ENCODE measurements around the gene STOML1. TPM values are rescaled to one million over a fixed set of nuclear protein-coding genes. Genes with fewer than 3 reads are reported as not detected.

Gene STOML1
- total and polyA plus RNA-seq, 10 of the 15 experiments (the other 5 are each of a cell fraction or from before 2014, with no cell fraction given), result 0.14 to 13.6 (median 8.3) TPM

DNA sequence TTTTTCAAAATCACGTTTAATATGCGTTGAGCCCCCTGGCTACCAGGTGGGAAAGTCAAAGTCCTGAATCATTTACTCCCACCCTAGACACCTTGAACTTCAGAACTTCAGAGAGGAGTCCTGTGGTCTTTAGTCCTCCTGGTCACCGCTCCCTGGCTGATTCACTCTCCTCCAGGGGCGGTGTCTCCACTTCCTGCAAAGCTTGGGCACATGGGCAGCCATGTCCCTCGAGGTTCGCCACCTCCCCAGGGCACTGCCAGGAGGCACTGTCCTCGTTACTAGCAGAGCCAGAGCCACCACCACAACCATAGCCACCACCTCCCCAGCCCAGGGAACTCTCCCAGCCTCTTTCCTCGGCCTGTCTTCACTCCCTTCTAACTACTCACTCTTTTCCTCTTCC, 34.8 kb downstream of the STOML1 start:
- ChIA-PET POLR2A (no interaction called here), SMC1A (ENCODE audit: uncharacterized antibody, unreplicated experiment) (no interaction called here), CTCF (interaction anchor here (1.9 kb wide), 1 partner anchor 15 kb away, joined by 5 read pairs; no protein-coding TSS in a partner anchor), RAD21 (ENCODE audit: unreplicated experiment) (no interaction called here)
- H3K4me3 ChIP-seq, result no peak overlapping the region
- H3K4me1 ChIP-seq (ENCODE audit: control insufficient read depth, insufficient read depth, low read length), result no peaks in the 10 kb centered on the region; the same call in 1 of the 2 replicates
- no peaks in the 10 kb centered on the region; a peak in 1 of 4 replicates for H3K27me3 ChIP-seq (replicated peaks in 1 of 2; ENCODE audit: control insufficient read depth in 2 of 2, insufficient read depth in 2 of 2, low read length in 1 of 2)
- H3K9me3 ChIP-seq (replicated peaks; ENCODE audit: control insufficient read depth, insufficient read depth, low read length), result no peaks in the 10 kb centered on the region
- H3K4me2 ChIP-seq (ENCODE audit: control insufficient read depth, insufficient read depth), result no peak overlapping the region
- H3K27ac ChIP-seq (ENCODE audit: control insufficient read depth, insufficient read depth), result no peak overlapping the region
- DNase-seq (ENCODE audit: low read depth, low spot score), result no peak
- no peak overlapping the region for H2AFZ ChIP-seq (ENCODE audit: control insufficient read depth, low read depth, low read length)
- intact Hi-C loops (cut with micrococcal nuclease; ENCODE audit: unreplicated experiment) (no loop called here), in situ Hi-C loops (cut with MboI) (no loop called here)
- ATAC-seq, result no peak
- H3K79me2 ChIP-seq (ENCODE audit: control insufficient read depth, insufficient read depth, low read length), result no peaks in the 10 kb centered on the region
- H3K36me3 ChIP-seq (ENCODE audit: control insufficient read depth in 2 of 2, insufficient read depth in 2 of 2, low read length in 1 of 2), result no peaks in the 10 kb centered on the region
- no peaks in the 10 kb centered on the region for H4K20me1 ChIP-seq (ENCODE audit: control insufficient read depth, insufficient read depth)
- 23% methylated on average over 7 of the region's 8 CpGs for WGBS (ENCODE audit: insufficient coverage, insufficient replicate concordance, low lambda C conversion rate, missing lambda C conversion rate)
- TF ChIP-seq SIN3A (IDR thresholded peaks at IDR 0.05; ENCODE audit: low read depth, low read length) (no peak), BACH1 (IDR thresholded peaks at IDR 0.05; ENCODE audit: borderline replicate concordance) (no peak)
- TF ChIP-seq, protein P1, sequence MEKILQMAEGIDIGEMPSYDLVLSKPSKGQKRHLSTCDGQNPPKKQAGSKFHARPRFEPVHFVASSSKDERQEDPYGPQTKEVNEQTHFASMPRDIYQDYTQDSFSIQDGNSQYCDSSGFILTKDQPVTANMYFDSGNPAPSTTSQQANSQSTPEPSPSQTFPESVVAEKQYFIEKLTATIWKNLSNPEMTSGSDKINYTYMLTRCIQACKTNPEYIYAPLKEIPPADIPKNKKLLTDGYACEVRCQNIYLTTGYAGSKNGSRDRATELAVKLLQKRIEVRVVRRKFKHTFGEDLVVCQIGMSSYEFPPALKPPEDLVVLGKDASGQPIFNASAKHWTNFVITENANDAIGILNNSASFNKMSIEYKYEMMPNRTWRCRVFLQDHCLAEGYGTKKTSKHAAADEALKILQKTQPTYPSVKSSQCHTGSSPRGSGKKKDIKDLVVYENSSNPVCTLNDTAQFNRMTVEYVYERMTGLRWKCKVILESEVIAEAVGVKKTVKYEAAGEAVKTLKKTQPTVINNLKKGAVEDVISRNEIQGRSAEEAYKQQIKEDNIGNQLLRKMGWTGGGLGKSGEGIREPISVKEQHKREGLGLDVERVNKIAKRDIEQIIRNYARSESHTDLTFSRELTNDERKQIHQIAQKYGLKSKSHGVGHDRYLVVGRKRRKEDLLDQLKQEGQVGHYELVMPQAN (conservative IDR thresholded peaks at IDR 0.05), result no peak
- TF ChIP-seq, protein P2, sequence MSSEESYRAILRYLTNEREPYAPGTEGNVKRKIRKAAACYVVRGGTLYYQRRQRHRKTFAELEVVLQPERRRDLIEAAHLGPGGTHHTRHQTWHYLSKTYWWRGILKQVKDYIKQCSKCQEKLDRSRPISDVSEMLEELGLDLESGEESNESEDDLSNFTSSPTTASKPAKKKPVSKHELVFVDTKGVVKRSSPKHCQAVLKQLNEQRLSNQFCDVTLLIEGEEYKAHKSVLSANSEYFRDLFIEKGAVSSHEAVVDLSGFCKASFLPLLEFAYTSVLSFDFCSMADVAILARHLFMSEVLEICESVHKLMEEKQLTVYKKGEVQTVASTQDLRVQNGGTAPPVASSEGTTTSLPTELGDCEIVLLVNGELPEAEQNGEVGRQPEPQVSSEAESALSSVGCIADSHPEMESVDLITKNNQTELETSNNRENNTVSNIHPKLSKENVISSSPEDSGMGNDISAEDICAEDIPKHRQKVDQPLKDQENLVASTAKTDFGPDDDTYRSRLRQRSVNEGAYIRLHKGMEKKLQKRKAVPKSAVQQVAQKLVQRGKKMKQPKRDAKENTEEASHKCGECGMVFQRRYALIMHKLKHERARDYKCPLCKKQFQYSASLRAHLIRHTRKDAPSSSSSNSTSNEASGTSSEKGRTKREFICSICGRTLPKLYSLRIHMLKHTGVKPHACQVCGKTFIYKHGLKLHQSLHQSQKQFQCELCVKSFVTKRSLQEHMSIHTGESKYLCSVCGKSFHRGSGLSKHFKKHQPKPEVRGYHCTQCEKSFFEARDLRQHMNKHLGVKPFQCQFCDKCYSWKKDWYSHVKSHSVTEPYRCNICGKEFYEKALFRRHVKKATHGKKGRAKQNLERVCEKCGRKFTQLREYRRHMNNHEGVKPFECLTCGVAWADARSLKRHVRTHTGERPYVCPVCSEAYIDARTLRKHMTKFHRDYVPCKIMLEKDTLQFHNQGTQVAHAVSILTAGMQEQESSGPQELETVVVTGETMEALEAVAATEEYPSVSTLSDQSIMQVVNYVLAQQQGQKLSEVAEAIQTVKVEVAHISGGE (CRISPR knock-in tag; IDR thresholded peaks at IDR 0.05), result no peak
- FAIRE-seq, result no peak
- no peak overlapping the region for H3K9ac ChIP-seq (ENCODE audit: control insufficient read depth, insufficient read depth, low read length)
- no TSS peak for BruUV-seq (replicated peaks)
